GM21619 (cell line): Measurements from ENCODE around the gene PRAMEF12.
"Not testable (repeated sequence)": the region's sequence is repeated elsewhere in the genome, so short reads cannot be mapped to it uniquely, and the experiment has no call there.

Source experiments
- ATAC-seq: cut with Tn5 transposase; IDR thresholded peaks from one replicate; pipeline ENCODE4 v1.9.1; 2021; ENCODE audit not compliant: unreplicated experiment

PRAMEF12 gene

GRCh38 chr1:12773438-12773837 lies at the start of gene PRAMEF12:
PRAMEF12 (plus strand) TSS chr1:12773738; CDS start chr1:12774868, 1,130 bp downstream.
- ATAC-seq: no peak

GRCh38 chr1:12728391-12728790 lies 45.1 kb upstream of the PRAMEF12 start:
- no peak for ATAC-seq

- ATAC-seq: no peak
Observed at GRCh38 chr1:12730156-12730555, 43.4 kb upstream of the PRAMEF12 start.

GRCh38 chr1:12731084-12731483 lies 42.5 kb upstream of the PRAMEF12 start:
- ATAC-seq: not testable (repeated sequence)

- no peak for ATAC-seq
Observed at GRCh38 chr1:12734651-12735050, 38.9 kb upstream of the PRAMEF12 start.

GRCh38 chr1:12738934-12739333 lies 34.6 kb upstream of the PRAMEF12 start:
- no peak for ATAC-seq

- ATAC-seq: no peak
Observed at GRCh38 chr1:12739613-12740012, 33.9 kb upstream of the PRAMEF12 start.

- ATAC-seq: no peak
Observed at GRCh38 chr1:12741946-12742345, 31.6 kb upstream of the PRAMEF12 start.

GRCh38 chr1:12745126-12745991 lies 28.2 kb upstream of the PRAMEF12 start:
- ATAC-seq: no peak

GRCh38 chr1:12745992-12746323 lies 27.6 kb upstream of the PRAMEF12 start, which contains the start of gene CFAP107:
CFAP107 (plus strand) TSS chr1:12746200; CDS start chr1:12746431, 231 bp downstream.
- no peak for ATAC-seq

GRCh38 chr1:12748778-12749355 lies 24.7 kb upstream of the PRAMEF12 start:
- ATAC-seq: no peak

GRCh38 chr1:12754738-12755137 lies 18.8 kb upstream of the PRAMEF12 start:
- no peak for ATAC-seq

- ATAC-seq: no peak
Observed at GRCh38 chr1:12756273-12756672, 17.3 kb upstream of the PRAMEF12 start.

- no peak for ATAC-seq
Observed at GRCh38 chr1:12756768-12757413, 16.6 kb upstream of the PRAMEF12 start.

- no peak for ATAC-seq
Observed at GRCh38 chr1:12757836-12758235, 15.7 kb upstream of the PRAMEF12 start.

GRCh38 chr1:12760256-12760795 lies 13.2 kb upstream of the PRAMEF12 start:
- ATAC-seq: no peak

GRCh38 chr1:12761781-12762180 lies 11.8 kb upstream of the PRAMEF12 start:
- ATAC-seq: no peak

GRCh38 chr1:12762766-12763165 lies 10.8 kb upstream of the PRAMEF12 start:
- ATAC-seq: no peak

GRCh38 chr1:12763479-12763878 lies 10.1 kb upstream of the PRAMEF12 start:
- ATAC-seq: no peak

- ATAC-seq: no peak
Observed at GRCh38 chr1:12764016-12764415, 9.5 kb upstream of the PRAMEF12 start.

- no peak for ATAC-seq
Observed at GRCh38 chr1:12769031-12769430, 4.5 kb upstream of the PRAMEF12 start.
